Left hindlimb (tissue), 1 donor: ENCODE data around the gene ESRRA.
"Not testable (repeated sequence)": the region's sequence is repeated elsewhere in the genome, so short reads cannot be mapped to it uniquely, and the experiment has no call there.

Experiments
- DNase-seq: peaks from one replicate; pipeline ENCODE4 v3.0.0-alpha.2; 2018

The ESRRA gene

DNA sequence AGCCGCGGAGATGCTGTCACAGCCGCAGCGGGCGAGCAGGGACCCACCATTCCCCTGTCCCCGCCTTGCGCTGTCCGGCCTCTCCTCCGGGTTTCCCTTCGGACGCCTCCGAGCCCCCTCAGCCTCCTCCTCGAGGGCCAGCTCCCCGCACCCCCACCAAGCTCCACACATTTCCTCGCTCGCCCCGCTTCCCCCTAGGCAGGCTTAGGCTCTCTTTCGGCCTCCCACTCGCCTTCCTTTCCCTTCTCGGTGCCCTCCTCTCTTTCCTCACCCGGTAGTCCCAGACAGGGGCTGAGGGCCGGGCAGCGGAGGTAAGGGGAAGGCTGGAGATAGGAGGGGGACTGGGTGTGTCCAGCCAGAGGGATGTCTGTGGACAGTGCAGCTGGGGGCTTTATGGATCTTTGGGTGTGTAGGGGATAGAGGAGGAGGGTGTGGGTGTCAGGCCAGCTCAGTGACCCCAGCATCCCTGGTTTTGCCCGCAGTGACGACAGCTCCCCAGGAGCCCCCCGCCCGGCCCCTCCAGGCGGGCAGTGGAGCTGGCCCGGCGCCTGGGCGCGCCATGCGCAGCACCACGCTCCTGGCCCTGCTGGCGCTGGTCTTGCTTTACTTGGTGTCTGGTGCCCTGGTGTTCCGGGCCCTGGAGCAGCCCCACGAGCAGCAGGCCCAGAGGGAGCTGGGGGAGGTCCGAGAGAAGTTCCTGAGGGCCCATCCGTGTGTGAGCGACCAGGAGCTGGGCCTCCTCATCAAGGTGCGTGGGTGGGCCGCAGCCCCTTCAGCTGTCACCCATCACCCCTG is 12.7 kb upstream of the ESRRA start:
- DNase-seq: no peak

DNA sequence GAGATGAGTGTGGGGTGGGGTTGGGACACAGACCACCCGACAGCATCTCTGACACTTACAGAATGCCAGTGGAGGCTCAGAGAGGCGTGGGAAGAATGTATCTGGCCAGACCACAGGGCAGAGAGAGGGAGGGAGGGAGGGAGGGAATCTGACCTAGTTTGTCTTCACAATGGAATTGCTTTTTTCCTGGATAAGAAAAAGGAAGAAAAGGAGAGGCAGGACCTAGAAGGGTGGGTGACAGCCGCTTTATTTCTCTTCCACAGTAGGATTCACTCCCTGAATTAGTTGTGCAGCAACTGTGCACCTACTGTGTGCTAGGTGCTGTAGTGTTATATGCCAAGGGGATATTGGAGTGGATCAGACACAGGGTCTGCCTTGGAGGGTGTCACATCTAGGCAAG is 10.6 kb upstream of the ESRRA start:
- no peak for DNase-seq

DNA sequence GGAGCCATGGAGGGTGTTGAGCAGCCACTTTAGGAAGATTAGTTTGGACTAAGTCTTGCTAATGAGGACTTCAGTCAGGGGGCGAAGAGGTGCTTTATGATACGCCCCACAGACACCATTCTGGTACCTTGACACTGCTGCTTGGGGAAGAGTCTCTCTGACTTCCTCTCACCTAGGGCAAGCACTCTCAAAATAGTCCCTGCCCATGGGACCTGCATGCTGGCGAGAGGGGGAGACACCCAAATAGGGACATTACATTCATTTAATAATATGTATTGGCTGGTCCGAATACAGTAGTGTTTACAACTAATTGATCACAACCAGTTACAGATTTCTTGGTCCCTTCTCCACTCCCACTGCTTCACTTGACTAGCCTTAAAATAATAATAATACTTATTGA is 9.6 kb upstream of the ESRRA start:
- no peak for DNase-seq

DNA sequence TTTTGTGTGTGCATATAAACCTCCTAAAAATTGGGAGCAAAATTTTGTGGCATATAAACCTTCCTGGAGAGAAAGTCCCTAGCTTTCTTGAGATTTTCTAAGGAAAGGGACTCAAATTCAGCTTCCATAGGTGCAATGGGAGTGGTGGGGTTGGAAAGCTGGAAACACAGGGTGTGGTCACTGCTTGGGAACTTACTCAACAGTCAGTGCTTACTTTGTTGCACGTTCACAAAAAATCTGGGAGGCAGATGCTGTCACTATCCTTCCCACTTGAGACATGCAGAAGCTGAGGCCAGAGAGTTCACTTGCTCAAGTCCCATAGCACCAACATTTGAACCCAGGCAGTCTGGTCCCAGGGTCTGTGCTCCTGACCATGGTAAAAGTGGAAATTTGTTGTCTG is 9.1 kb upstream of the ESRRA start:
- DNase-seq: no peak

DNA sequence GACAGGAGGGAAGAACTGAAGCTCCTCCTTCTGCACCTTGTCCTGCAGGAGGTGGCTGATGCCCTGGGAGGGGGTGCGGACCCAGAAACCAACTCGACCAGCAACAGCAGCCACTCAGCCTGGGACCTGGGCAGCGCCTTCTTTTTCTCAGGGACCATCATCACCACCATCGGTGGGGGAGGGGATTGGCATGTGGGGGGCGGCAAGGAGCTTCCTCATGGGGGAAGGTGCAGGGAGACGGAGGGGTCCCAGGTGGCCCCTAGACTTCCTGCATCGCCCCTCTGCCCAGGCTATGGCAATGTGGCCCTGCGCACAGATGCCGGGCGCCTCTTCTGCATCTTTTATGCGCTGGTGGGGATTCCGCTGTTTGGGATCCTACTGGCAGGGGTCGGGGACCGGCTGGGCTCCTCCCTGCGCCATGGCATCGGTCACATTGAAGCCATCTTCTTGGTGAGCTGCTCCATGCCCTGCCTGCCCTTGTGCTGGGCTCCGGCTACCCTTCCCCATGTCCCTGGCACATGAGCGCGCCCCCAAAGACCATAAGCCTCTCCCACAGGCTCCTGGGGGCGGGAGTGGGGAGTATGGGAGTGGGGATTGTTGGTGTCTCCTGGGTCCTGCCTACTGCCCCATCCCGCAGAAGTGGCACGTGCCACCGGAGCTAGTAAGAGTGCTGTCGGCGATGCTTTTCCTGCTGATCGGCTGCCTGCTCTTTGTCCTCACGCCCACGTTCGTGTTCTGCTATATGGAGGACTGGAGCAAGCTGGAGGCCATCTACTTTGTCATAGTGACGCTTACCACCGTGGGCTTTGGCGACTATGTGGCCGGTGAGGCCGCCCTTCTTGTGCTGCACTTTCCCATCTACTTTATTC is 8.3 kb upstream of the ESRRA start:
- no peak for DNase-seq

DNA sequence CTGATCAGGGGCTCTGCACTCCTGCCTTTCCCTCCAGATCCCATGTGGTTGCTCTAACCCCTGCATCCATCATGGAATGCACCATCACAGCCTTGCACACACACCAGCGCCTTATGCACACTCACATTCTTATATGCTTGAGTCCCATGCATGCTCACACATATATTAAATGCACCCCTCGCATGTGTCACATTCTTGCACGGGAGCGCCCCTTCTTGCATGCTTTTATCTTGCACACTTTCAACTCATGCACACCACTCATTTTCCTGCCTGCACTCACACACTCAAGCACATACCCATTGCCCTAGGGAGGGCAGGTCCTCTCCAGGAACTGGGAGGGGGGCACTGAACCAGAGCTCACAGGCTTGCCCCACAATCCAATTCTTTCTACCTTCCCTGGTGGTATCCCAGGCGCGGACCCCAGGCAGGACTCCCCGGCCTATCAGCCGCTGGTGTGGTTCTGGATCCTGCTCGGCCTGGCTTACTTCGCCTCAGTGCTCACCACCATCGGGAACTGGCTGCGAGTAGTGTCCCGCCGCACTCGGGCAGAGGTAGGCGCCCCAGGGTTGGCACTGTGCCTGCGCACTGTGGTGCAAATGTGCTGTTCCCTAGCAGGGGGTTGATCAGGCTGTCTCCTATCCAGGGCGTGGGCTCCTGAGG is 7.5 kb upstream of the ESRRA start:
- no peak for DNase-seq

DNA sequence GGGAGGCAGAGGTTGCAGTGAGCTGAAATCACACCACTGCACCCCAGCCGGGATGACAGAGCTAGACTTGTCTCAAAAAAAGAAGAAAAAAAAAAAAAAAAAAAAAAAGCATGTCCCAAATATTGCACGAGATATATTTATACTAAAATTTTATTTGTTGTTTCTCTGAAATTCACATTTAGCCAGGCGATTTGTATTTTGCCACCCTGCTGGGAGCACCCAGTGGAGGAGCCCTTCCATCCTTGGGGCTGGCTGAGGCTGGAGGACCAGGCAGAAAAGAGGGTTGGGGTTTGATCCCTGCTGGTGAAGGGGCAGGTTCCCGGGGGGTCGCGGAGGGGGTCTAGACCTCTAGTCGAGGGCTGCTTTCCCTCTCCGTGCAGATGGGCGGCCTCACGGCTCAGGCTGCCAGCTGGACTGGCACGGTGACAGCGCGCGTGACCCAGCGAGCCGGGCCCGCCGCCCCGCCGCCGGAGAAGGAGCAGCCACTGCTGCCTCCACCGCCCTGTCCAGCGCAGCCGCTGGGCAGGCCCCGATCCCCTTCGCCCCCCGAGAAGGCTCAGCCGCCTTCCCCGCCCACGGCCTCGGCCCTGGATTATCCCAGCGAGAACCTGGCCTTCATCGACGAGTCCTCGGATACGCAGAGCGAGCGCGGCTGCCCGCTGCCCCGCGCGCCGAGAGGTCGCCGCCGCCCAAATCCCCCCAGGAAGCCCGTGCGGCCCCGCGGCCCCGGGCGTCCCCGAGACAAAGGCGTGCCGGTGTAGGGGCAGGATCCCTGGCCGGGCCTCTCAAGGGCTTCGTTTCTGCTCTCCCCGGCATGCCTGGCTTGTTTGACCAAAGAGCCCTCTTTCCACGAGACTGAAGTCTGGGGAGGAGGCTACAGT is 6.1 kb upstream of the ESRRA start:
- no peak for DNase-seq

DNA sequence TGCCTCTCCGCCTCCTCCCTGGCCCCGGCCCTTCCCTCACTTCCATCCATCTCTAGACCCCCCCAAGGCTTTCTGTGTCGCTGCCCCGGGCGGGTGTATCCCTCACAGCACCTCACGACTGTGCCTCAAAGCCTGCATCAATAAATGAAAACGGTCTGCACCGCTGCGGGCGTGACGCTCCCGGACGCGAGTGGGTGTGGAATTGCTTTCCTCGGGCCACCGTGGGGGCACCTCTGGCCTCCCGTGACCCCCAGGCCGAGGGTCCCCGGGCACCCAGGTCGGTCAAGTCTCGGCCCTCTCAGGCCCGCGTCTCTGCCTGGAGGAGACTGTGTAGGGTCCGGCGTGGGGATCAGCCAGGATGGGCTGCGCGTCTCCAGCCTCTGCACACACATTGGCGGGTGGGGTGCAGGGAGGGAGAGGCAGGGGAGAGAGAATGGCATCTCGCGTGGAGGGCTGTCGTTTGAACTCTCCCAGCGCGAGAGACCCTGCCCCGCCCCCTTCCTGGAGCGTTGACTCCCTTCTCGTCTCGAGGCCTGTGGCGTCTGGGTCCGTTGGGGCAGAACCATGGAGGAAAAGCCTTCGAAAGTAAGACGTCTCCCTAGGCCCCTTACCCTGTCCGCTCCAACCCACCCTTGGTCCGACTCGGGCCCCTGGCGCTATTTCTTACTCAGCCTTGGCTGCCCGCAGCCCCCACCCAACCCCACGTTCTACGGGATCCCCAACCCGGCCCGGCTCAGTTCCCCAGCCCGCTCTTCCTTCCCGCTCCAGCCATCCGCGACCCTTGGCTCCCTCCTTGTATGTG is 5.3 kb upstream of the ESRRA start, which contains the start of gene CATSPERZ:
Gene CATSPERZ (plus strand): TSS at position 512 of the 802 bp plus-strand sequence. CDS start 53 bp downstream, at position 565.
- DNase-seq: no peak

DNA sequence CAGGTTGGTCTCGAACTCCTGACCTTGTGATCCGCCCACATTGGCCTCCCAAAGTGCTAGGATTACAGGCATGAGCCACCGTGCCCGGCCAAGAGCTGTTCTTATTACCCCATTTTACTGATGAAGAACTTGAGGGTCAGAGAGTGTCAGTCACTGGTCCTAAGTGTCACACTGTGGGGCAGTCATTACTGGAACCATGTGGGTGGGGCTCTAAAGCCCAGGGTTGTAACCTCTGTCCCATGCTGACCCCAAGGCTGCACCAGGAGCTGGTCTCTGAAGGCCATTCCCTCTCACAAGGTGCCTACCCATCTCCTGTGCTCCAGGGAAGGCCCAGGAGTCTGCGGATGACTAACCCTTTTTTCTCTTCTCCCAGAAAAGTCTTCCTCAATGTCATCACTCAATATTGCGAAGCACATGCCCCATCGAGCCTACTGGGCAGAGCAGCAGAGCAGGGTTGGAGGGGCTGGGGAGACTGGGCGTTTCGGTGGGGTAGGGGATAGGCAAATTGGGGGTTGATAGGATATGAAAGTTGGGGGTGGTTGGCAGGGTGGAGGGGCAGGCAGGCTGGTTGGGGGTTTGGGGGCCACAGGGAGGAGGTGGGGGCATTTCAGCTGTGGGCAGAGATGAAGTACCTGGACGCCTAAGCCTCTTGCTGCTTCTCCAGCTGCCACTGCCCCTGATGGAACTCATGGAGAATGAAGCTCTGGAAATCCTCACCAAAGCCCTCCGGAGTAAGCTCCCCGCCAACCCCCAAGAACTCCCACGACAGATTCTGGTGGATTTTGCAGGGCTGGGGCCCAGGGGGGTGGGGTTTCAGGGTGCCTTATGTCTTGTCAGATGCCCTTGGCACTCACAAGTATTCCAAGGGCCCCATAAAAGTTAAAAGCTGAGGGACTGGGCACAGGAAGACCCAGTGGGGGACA is 2.0 kb upstream of the ESRRA start:
- no peak for DNase-seq

DNA sequence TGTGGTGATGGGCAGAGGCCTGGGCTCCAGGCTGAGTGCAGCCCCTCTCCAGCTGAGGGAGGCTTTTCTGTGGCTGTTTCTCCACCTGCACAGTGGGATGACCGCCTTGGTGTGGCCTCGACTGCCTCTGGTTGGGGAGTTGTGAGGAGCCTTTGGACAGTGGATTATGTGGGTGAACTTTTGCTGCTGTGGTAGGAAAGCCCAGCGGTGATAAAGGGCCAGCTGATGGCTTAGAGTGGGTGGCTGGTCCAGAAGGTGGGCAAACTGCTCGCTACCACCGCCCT is 1.4 kb upstream of the ESRRA start:
- no peak for DNase-seq

DNA sequence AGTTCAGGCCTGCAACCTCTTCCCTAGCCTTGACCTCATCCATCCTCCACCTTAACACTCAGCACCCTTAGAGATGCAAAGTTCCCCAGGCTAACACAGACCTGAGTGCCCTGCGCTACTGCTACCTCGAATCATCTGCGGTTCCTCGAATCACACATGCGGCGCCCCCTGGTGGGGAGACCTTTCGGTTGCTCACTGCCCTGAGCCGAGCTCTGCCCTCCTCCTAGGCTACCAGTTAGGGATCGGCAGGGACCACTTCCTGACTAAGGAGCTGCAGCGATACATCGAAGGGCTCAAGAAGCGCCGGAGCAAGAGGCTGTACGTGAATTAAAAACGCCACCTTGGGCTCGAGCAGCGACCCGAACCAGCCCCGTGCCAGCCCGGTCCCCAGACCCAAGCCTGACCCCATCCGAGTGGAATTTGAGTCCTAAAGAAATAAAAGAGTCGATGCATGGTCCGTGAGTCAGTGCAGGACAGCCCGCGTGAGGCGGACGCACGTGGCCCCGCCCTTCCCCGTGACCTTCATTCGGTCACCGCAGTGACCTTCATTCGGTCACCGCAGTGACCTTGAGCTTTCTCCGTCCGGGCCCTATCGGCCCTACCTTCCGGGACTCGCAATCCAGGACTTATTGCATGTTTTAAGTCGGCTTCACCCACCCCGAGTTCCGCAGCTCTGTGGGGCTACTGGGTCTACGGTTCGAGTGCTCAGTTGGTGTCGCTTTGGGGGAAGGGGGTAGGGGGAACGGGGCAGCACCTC is 830 bp upstream of the ESRRA start:
- peak; percentile 86 for DNase-seq

DNA sequence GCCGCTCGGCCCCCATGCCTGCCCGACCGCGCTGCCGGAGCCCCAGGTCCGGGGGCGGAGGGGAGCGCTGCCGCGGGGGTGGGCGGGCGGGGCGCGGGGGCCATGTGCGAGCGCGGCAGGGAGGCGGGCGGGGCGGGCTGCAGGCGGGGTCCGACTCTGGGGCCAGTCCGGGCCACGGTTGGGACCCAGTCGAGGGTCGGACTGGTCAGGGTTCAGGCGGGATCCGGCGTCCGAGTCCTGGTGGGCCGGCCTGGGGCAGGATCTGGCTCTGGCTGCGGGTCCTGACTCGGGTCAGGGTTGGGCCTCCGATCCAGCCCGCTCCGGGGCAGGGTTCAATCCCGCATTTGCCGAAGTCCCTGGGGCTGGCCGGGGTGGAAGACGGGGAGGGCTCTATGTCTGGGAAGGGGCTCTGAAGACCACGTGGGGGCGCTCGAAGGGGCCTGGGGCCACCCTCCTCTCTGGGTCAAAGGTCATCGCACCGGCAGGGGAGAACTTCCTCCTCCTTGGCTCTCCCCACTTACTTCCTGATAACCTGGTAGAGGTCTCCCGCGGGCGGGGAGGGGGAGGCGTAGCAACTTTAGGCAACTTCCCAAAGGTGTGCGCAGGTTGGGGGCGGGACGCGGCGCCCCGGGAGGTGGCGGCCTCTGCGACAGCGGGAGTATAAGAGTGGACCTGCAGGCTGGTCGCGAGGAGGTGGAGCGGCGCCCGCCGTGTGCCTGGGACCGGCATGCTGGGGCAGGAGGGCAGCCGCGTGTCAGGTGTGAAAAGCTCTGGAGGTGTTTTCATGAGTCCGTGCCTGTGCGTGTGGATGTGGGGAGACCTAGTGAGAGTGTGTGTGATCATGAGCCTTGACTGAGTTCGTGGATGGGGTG is 603 bp downstream of the ESRRA start:
- DNase-seq: peak; percentile 73

DNA sequence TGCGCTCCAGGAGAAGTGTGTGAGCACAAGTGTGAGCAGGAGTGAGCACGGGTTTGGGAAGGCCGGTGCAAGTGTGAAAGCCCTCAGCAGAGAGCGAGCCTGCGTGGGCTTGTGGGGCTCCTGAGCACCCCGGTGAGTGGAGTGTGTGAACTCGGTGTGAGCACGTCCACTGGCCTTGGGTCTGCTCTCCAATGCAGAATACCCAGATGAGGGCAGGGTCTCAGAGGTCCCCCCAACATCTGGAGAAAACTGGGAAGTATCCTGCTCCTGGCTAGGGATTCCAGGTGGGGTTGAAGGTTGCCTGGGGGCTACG is 1.2 kb downstream of the ESRRA start:
- DNase-seq: no peak

DNA sequence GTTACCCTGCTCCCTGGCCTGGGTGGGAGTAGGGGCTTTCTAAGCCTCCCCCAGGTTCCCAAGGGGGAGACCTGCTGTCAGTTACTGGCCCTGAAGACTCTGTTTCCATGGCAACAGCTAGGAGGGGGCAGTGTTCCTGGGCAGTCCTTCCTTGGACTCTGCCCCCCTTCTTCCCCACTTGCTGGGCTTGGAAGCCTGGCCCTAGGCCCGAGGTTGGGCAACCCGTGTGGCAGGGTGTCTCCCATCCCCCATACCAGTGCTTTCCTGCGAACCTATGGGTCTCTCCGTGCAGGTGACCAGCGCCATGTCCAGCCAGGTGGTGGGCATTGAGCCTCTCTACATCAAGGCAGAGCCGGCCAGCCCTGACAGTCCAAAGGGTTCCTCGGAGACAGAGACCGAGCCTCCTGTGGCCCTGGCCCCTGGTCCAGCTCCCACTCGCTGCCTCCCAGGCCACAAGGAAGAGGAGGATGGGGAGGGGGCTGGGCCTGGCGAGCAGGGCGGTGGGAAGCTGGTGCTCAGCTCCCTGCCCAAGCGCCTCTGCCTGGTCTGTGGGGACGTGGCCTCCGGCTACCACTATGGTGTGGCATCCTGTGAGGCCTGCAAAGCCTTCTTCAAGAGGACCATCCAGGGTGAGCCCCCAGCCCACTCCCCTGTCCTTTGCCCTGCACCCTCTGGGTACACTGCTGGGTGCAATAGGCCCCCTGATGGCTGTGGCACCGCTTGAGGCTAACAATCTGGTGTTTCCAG is 1.7 kb downstream of the ESRRA start:
- DNase-seq: no peak

DNA sequence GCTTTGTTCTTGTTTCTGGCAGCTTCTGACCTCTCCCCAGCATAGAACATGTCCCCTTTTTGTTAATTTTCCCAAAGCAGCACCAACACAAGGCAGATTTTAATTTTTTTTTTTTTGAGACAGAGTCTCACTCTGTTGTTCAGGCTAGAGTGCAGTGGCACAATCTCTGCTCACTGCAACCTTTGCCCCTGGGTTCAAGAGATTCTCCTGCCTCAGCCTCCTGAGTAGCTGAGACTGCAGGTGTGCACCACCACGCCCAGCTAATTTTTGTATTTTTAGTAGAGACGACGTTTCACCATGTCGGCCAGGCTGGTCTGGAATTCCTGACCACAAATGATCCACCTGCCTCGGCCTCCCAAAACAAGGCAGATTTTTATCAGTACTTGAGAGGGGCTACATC is 2.5 kb downstream of the ESRRA start:
- DNase-seq: not testable (repeated sequence)

DNA sequence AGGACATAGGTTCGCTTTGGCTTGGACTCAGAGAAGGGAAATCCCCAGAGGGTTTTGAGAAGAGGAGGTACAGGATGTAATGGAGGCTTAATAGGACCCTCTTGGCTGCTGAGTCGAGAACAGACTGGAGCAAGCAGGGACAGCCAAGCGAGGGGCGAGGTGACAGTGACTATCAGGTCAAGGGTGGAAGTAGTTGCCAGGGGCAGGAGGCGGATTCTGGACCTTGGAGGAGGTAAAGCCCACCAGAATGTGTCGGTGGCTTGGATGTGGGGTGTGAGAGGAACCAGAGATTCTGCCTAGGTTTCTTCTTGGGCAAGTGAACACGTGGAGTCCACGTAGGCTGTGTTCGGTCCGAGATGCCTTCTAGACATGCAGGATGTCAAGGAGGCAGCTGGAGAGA is 7.6 kb downstream of the ESRRA start:
- DNase-seq: no peak

DNA sequence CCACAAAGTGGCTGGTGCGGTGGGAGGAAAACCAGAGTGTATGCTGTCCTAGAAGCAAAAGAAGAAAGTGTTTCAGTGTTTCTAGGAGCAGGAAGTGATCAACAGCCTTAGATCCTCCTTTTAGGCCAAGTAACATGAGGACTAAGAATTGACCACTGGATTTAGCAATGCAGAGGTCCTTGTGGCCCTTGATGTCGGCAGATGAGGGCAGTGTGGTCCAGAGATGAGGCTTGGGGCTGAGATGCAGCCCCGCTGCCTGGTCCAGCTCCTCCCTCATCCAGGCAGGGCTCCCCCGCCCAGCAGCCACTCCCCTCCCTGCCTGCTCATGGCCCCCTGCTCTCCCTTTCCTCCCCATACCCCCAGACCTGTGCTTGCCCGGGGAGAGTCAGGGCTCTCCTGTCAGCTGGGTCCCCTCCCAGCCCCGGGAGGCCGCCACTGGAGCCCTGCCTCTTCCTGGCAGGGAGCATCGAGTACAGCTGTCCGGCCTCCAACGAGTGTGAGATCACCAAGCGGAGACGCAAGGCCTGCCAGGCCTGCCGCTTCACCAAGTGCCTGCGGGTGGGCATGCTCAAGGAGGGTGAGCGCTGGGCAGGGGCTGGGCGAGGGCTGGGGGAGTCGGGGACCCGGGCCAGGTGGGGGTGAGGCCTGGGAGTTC is 8.3 kb downstream of the ESRRA start:
- no peak for DNase-seq
